WTC11 (cell line): ENCODE results near the gene TRMT6. TPM values are rescaled to one million over a fixed set of nuclear protein-coding genes. Genes with fewer than 3 reads are reported as not detected.

Source experiments
- ATAC-seq: fragments of 200-7000 bp; cut with Tn5 transposase; 2 replicates; pipeline ENCODE4 v1.10.0; 2021; ENCODE audit warnings: mild to moderate bottlenecking, moderate library complexity
- CTCF ChIA-PET: fragments of 300-600 bp; sonication (Branson Sonifier 250); formaldehyde crosslinking; loops from one replicate; lab custom pipeline; 2021; ENCODE audit warnings: antibody characterized with exemption; lab: Charles Lee
- POLR2A ChIA-PET: fragments of 350-600 bp; sonication (Branson Sonifier 250); formaldehyde crosslinking; loops from one replicate; lab custom pipeline; 2021; ENCODE audit warnings: antibody characterized with exemption; lab: Charles Lee
- DNase-seq: peaks from one replicate; pipeline ENCODE4 v3.0.0; 2021; ENCODE audit warnings: low spot score
- H3K27ac Mint-ChIP-seq: 2 replicates; pipeline ENCODE4 v1.8.0; 2021; ENCODE audit warnings: mixed read lengths
- H3K27me3 Mint-ChIP-seq: 2 replicates; pipeline ENCODE4 v1.8.0; 2021; ENCODE audit warnings: low read depth, mild to moderate bottlenecking, moderate library complexity, mixed read lengths
- H3K36me3 Mint-ChIP-seq: 2 replicates; pipeline ENCODE4 v1.8.0; 2021; ENCODE audit warnings: mixed read lengths
- H3K4me1 Mint-ChIP-seq: 2 replicates; pipeline ENCODE4 v1.8.0; 2022; ENCODE audit warnings: mixed read lengths
- H3K4me3 Mint-ChIP-seq: 2 replicates; pipeline ENCODE4 v1.8.0; 2021; ENCODE audit warnings: mild to moderate bottlenecking, moderate library complexity, mixed read lengths
- H3K9me3 Mint-ChIP-seq: 2 replicates; pipeline ENCODE4 v1.8.0; 2021; ENCODE audit warnings: mixed read lengths
- AR ChIP-seq: fragments of 250-450 bp; sonication (Bioruptor Pico); IDR thresholded peaks from 2 replicates; pipeline ENCODE4 v1.9.0; 2021; ENCODE audit warnings: mild to moderate bottlenecking
- ATF1 ChIP-seq: sonication (generic); formaldehyde crosslinking; IDR thresholded peaks from 2 replicates; pipeline ENCODE4 v1.8.1; 2023; ENCODE audit warnings: mild to moderate bottlenecking, moderate library complexity, missing genetic modification reagents
- CREB1 ChIP-seq: sonication (generic); formaldehyde crosslinking; IDR thresholded peaks from 2 replicates; pipeline ENCODE4 v1.8.0; 2023; ENCODE audit warnings: mild to moderate bottlenecking, missing genetic modification reagents
- ETV6 ChIP-seq: sonication (generic); formaldehyde crosslinking; IDR thresholded peaks from 2 replicates; pipeline ENCODE4 v1.8.1; 2022; ENCODE audit warnings: mild to moderate bottlenecking, missing genetic modification reagents
- FOXJ3 ChIP-seq: sonication (generic); formaldehyde crosslinking; IDR thresholded peaks from 2 replicates; pipeline ENCODE4 v1.9.0; 2021; ENCODE audit warnings: missing genetic modification reagents, mild to moderate bottlenecking, borderline replicate concordance
- FOXP1 ChIP-seq: sonication (generic); formaldehyde crosslinking; IDR thresholded peaks from 2 replicates; pipeline ENCODE4 v1.8.0; 2022; ENCODE audit warnings: missing genetic modification reagents, mild to moderate bottlenecking, moderate library complexity, borderline replicate concordance
- KAT7 ChIP-seq: sonication (generic); formaldehyde crosslinking; IDR thresholded peaks from 2 replicates; pipeline ENCODE4 v1.8.1; 2023; ENCODE audit warnings: missing genetic modification reagents, mild to moderate bottlenecking, borderline replicate concordance
- MYBL2 ChIP-seq: sonication (generic); formaldehyde crosslinking; IDR thresholded peaks from 2 replicates; pipeline ENCODE4 v1.8.1; 2023; ENCODE audit warnings: mild to moderate bottlenecking, moderate library complexity, missing genetic modification reagents
- NFATC4 ChIP-seq: fragments of 250-450 bp; sonication (Bioruptor Pico); IDR thresholded peaks from 2 replicates; pipeline ENCODE4 v1.9.0; 2021; ENCODE audit warnings: mild to moderate bottlenecking
- NFE2L1 ChIP-seq: sonication (generic); formaldehyde crosslinking; IDR thresholded peaks from 2 replicates; pipeline ENCODE4 v1.8.1; 2023; ENCODE audit warnings: missing genetic modification reagents
- NFYB ChIP-seq: sonication (generic); formaldehyde crosslinking; conservative IDR thresholded peaks from 2 replicates; pipeline ENCODE4 v1.8.0; 2022; ENCODE audit warnings: low read depth, missing genetic modification reagents
- PRRX2 ChIP-seq: fragments of 250-450 bp; sonication (Bioruptor Pico); IDR thresholded peaks from 2 replicates; pipeline ENCODE4 v1.8.0; 2021; ENCODE audit warnings: mild to moderate bottlenecking
- RELA ChIP-seq: sonication (generic); formaldehyde crosslinking; IDR thresholded peaks from 2 replicates; pipeline ENCODE4 v1.8.1; 2022; ENCODE audit warnings: missing genetic modification reagents, mild to moderate bottlenecking, borderline replicate concordance
- SMAD4 ChIP-seq: sonication (generic); formaldehyde crosslinking; IDR thresholded peaks from 2 replicates; pipeline ENCODE4 v1.8.0; 2022; ENCODE audit warnings: mild to moderate bottlenecking, missing genetic modification reagents
- TP53 ChIP-seq: sonication (generic); formaldehyde crosslinking; IDR thresholded peaks from 2 replicates; pipeline ENCODE4 v1.8.1; 2023; ENCODE audit warnings: mild to moderate bottlenecking, missing genetic modification reagents
- ZNF232 ChIP-seq: sonication (generic); formaldehyde crosslinking; IDR thresholded peaks from 2 replicates; pipeline ENCODE4 v1.8.0; 2022; ENCODE audit warnings: mild to moderate bottlenecking, missing genetic modification reagents
- ZNF416 ChIP-seq: fragments of 250-450 bp; sonication (Bioruptor Pico); IDR thresholded peaks from 2 replicates; pipeline ENCODE4 v1.9.0; 2021; ENCODE audit warnings: mild to moderate bottlenecking, inconsistent platforms
- ZNF423 ChIP-seq: fragments of 250-450 bp; sonication (Bioruptor Pico); IDR thresholded peaks from 2 replicates; pipeline ENCODE4 v2.1.2; 2022; ENCODE audit warnings: mild to moderate bottlenecking, moderate library complexity
- total RNA-seq: library from RNA; stranded (reverse); gene quantifications from 3 replicates; pipeline ENCODE4 v1.2.3, GENCODE V29; 2021
- TF ChIP-seq, protein P1 (sequence below): fragments of 250-450 bp; sonication (Bioruptor Pico); IDR thresholded peaks from 2 replicates; pipeline ENCODE4 v1.9.0; 2021; ENCODE audit warnings: moderate library complexity, mild to moderate bottlenecking, inconsistent platforms, borderline replicate concordance
- TF ChIP-seq, protein P2 (sequence below): fragments of 250-450 bp; sonication (Bioruptor Pico); IDR thresholded peaks from 2 replicates; pipeline ENCODE4 v2.1.2; 2022; ENCODE audit warnings: mild to moderate bottlenecking, moderate library complexity

TRMT6 gene
- total RNA-seq, 1 experiment from 2014 or later: 17.2 TPM

- TF ChIP-seq KAT7 (CRISPR knock-in tag) (no peak), NFATC4 (CRISPR knock-in tag) (no peak), SMAD4 (CRISPR knock-in tag) (no peak), FOXP1 (CRISPR knock-in tag) (no peak)
Measured at GRCh38 chr20:5977975-5978374, 27.6 kb upstream of the TRMT6 start (continued).

DNA sequence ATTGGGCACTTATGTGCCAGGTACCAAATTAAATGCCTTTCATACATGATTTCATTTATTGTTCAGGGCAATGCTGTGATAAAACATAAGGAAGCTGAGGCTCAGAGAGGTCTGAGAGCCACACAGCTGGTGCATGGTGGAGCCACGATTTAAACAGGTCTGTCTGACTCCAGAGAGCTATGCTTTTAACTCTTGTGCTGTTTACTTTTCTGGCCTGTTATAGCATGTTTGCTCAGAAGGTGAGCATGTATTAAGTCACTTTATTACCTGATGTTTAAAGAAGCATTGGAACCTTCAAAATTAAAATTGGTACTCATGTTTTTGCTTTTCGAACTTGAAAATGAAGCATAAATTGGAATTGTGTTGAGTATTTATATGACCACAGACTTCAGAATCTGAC lies 26.9 kb upstream of the TRMT6 start:
- Mint-ChIP-seq H3K4me3 (no peak overlapping the region), H3K27ac (no peak overlapping the region), H3K4me1 (no peaks in the 10 kb centered on the region), H3K27me3 (peaks cover 18% of the 10 kb centered on the region), H3K36me3 (peaks cover 50% of the 10 kb centered on the region), H3K9me3 (no peaks in the 10 kb centered on the region)
- TF ChIP-seq ETV6 (CRISPR knock-in tag) (no peak), ZNF416 (no peak), RELA (no peak)
- TF ChIP-seq, protein P1, sequence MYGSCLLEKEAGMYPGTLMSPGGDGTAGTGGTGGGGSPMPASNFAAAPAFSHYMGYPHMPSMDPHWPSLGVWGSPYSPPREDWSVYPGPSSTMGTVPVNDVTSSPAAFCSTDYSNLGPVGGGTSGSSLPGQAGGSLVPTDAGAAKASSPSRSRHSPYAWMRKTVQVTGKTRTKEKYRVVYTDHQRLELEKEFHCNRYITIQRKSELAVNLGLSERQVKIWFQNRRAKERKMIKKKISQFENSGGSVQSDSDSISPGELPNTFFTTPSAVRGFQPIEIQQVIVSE: no peak
- CTCF ChIA-PET: no interaction called here
- POLR2A ChIA-PET: interaction anchor here (0.6 kb wide), 1 partner anchor 17 kb away, joined by 3 read pairs; no protein-coding TSS in a partner anchor
- no peak for ATAC-seq
- DNase-seq: no peak

GRCh38 chr20:5975778-5976177 lies 25.4 kb upstream of the TRMT6 start:
- no peak overlapping the region for H3K27ac Mint-ChIP-seq
- no peaks in the 10 kb centered on the region for H3K9me3 Mint-ChIP-seq
- no peak for TF ChIP-seq NFE2L1 (CRISPR knock-in tag)
- no peak for TF ChIP-seq TP53 (CRISPR knock-in tag)
- TF ChIP-seq ZNF232 (CRISPR knock-in tag): no peak
- no peak for TF ChIP-seq NFYB
- TF ChIP-seq, protein P2, sequence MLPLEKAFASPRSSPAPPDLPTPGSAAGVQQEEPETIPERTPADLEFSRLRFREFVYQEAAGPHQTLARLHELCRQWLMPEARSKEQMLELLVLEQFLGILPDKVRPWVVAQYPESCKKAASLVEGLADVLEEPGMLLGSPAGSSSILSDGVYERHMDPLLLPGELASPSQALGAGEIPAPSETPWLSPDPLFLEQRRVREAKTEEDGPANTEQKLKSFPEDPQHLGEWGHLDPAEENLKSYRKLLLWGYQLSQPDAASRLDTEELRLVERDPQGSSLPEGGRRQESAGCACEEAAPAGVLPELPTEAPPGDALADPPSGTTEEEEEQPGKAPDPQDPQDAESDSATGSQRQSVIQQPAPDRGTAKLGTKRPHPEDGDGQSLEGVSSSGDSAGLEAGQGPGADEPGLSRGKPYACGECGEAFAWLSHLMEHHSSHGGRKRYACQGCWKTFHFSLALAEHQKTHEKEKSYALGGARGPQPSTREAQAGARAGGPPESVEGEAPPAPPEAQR (CRISPR knock-in tag): no peak
- TF ChIP-seq FOXJ3 (CRISPR knock-in tag): no peak
- no peak for TF ChIP-seq ZNF423 (CRISPR knock-in tag)
- no peak for TF ChIP-seq MYBL2 (CRISPR knock-in tag)
- H3K4me1 Mint-ChIP-seq: peaks cover 9% of the 10 kb centered on the region
- CTCF ChIA-PET: no interaction called here
- H3K36me3 Mint-ChIP-seq: peaks cover 60% of the 10 kb centered on the region
- no peak overlapping the region for H3K4me3 Mint-ChIP-seq
- DNase-seq: no peak
- ATAC-seq: no peak
- peaks cover 32% of the 10 kb centered on the region for H3K27me3 Mint-ChIP-seq
- POLR2A ChIA-PET: no interaction called here

- peaks cover 15% of the 10 kb centered on the region for H3K4me1 Mint-ChIP-seq
- no peak overlapping the region for H3K27ac Mint-ChIP-seq
- no peak for DNase-seq
- POLR2A ChIA-PET: no interaction called here
- no peak overlapping the region for H3K4me3 Mint-ChIP-seq
- ATAC-seq: no peak
- no peak for TF ChIP-seq ATF1 (CRISPR knock-in tag)
- TF ChIP-seq CREB1 (CRISPR knock-in tag): no peak
- no peak for TF ChIP-seq ZNF423 (CRISPR knock-in tag)
- TF ChIP-seq PRRX2 (CRISPR knock-in tag): no peak
- no peak for TF ChIP-seq AR (CRISPR knock-in tag)
- TF ChIP-seq FOXJ3 (CRISPR knock-in tag): no peak
- TF ChIP-seq RELA: no peak
- TF ChIP-seq, all 79 proteins: peak for 0
- Mint-ChIP-seq H3K36me3 (peaks cover 65% of the 10 kb centered on the region), H3K27me3 (peaks cover 45% of the 10 kb centered on the region), H3K9me3 (no peaks in the 10 kb centered on the region)
- CTCF ChIA-PET: no interaction called here
Measured at GRCh38 chr20:5974531-5974930, 24.2 kb upstream of the TRMT6 start.
